Amniotic stem cell (primary cell): Measurements from ENCODE around the gene FOXD2.

Experiments used
- DNase-seq: peaks from one replicate; lab custom pipeline; 2025; lab: John Stamatoyannopoulos, UW

FOXD2 gene

DNA sequence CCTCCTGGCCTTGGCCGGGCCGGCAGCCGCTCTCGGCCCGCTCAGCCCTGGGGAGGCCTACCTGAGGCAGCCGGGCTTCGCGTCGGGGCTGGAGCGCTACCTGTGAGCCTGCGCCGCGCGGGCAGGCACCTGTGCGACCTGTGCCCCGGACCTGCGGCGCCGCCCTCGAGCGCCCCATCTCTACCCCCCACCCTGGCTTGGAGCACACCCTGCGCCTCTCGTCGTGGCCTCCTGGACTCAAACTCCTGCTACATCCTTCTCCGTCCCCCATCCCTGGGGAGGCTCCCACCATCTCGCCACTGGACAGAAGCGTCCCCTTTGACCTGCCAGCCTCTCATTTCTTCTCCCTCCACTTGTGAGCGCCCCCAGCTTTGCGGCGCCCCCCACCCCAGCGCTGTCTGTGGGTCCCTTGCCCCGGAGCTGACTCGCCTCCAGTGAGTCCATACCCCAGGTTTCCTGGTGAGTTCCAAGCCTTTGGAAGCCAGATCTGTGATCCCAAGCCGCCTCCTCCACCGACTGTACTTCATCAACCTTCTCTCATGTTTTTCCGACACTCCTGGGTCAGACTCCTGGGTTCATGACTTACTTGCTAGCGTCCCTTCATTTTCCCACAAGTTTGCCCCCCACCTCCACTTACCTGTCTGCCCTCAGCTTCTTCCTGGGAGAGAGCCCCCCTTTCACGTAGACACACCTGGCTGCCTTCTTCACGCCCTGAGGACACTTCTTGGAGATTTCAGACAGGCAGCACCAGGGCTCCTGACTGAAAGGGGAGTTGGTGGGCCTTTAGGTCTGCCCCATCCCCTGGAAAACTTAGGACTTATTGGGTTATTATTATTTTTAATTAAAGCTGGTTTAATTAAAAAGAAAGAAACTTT lies 20.4 kb upstream of the FOXD2 start:
- no peak for DNase-seq

DNA sequence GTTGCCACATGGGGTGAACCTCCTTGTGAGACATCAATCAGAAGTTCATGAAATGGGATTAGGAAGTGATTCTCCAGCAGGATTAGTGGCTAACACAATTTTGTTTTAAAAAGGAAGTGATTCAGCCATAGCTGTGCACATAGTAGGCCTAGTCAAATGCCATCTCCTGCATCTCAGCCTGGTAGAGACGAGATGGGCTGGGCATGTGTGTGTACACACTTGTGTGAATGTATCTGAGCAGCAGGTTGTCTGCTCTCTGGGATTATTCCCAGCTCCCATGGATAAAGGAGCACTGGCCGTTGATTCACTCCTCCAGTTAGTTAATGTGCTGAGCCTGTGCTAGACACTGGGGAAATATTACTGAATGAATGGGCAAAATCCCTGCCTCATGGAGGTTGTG lies 19.7 kb upstream of the FOXD2 start:
- DNase-seq: no peak

DNA sequence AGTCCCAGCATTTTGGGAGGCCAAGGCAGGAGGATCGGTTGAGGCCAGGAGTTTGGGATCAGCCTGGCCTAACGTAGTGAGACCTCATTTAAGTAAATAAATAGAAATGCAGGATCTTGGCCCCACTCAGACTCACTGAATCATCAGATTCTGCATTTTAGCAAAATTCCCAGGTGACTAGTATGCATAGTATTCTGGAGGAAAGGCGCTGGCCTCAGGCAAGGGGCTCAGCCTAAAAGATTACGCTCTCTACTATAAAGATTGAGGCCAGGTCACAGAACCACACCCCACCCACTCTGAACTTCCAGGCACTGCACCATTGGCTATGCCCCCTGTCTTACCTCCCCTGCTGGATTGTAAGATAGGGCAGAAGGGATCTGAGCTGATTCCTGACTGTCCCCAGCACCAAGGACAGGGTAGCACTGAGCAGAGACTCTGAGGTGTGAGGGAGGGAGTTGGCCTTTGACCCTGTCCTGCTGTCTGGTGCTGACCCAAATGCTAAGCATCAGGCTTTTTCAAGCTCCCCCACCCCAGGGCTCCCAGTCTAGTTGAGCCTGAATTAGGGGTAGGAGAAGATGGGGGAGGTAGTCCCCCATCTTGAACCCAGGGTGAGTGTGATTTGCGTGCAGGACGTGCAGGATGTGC lies 19.0 kb upstream of the FOXD2 start:
- DNase-seq: no peak

DNA sequence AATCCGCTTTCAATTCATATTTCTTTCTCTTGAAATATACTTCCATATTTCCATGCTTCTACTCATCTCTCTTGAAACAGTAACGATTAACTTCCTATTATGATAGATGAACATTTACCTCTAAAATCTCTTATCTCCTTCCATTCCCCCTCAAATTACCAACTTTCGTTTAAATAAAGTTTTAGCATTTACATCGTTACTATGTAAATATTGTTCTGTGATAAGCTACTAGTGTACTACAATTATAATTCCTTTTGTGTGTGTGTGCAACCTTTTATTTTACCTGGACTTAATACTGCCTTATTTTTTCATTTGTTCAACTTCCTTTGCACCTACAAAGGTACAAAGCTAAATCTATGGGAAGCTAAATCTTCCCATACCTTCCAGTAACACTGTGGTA lies 17.3 kb upstream of the FOXD2 start:
- no peak for DNase-seq

DNA sequence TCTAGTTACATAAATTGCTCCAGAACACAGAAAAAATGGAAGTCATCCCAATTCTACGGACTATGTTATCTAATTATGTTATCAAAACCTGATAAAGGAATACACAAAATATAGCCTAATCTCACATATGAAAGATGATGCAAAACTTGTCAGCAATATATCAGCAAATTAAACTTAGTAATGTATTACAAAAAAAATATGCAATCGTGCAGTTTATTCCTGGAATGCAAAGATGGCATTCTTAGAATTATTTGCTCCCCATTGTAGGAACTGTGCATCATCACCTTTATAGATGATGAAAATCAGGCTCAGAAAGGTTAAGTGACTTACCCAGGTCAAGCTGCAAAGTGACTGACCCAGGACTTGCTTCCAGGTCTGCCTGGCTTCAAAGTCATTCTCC lies 14.0 kb upstream of the FOXD2 start:
- DNase-seq: no peak

DNA sequence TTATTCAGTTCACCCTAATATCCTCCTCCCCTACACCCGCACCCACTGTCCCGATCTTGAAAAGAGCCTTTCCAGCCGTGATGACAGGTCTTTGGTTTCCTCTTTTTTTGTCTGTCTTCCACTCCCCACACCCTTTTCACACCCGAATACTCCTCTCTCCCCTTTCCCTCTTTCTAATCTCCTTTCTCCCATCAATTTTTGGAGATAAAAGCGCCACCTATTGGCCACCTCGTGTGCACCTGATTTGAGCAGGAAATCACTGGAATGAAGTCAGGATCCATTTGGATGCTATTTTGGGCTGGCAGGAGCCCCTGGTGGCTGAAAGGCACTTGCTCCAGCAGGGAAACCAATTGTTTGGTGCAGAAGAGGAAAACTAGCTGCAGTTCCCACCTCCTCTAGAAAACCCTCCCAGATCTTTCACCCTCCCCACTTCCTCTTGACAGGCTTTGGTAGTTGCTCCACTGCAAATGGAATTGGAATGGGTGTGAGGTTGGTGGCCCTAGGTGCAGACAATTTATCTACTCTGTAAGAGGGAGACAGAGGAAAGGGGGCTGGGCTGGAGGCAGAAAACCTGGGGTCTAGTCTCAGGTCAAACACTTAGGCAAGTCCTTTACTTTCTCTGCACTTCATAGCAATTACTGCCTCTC lies 13.4 kb upstream of the FOXD2 start:
- DNase-seq: peak; percentile 27

DNA sequence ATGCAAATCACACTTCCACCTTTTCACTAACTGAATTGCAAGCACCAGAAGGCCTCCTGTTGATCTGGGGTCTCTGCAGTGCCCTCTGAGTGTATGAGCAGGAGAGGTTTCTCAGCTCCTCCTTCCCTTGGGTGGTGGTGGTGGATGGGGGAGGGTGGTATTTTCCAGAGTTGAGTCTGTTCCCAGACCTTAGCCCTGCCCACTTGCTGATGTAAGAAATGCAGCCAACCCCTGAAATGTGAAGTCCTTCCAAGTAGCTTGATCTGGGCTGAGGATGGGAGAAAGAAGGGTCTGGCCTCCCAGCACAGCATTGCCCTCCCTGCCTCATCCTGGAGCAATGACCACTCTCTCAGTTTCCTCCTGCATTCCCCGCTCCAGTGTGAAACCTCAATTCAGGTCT lies 6.3 kb upstream of the FOXD2 start:
- no peak for DNase-seq

DNA sequence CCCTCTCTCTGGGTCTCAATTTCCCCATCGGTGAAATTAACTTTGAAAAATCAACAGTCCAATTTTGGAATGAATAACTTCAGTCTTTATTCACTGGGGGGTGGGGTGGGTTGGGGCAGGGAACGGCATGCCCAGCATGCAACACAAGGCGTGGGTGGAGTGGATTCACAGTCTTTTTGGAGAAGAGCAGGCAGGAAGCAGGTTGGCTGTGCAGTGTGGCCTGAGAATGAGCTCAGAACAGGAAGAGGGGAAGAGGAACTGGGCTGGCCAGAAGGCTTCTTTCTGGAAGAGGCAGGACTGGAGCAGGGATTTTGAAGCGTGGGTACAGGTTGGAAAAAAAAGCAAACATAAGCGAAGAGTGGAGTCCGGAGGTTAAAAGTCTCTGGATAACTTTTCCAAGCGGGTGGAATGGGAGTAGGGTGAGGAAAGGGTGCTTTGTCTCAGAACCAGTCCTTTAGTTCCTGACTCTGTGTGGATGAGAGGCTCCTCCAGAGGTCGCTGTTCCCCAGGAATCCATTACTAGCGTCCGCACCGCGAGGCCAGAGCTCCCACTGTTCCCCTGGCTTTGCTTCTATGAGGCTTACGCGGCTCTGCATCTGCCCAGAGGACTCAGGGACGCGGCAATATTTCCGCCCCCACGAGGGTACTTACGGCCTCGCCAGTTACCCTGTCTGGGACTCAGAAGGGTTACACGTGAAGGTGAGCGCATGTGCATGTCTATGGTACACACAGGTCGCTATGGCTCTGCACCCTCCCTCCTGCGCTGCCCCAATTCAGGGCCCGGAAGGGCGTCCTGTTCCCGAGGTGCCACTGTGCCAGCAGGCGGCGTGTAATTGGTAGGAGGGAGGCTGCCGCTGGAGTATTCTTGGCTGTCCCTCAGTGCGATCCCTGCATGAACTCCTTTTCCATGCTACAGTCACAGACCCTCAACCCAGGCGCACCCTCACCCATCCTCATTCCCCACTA lies 5.5 kb upstream of the FOXD2 start:
- peak; percentile 21 for DNase-seq

DNA sequence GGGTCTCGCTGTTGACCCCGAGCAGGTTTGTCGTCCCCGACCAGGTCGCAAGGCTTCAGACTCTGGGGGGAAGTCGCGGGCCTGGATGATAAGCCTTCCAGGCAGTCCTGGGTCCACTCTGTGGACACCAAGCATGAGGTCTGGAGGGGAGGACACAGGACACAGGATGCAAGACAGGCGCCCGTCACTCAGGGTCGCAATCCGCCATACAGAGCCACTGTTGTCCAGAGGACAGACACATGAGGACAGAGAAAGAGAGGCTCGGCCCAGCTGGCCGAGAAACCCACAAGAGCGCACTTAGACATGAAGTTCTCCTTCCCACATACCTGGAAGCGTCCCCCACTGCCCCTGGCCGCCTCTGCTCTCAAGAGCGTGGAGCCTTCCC lies 4.8 kb upstream of the FOXD2 start:
- no peak for DNase-seq

DNA sequence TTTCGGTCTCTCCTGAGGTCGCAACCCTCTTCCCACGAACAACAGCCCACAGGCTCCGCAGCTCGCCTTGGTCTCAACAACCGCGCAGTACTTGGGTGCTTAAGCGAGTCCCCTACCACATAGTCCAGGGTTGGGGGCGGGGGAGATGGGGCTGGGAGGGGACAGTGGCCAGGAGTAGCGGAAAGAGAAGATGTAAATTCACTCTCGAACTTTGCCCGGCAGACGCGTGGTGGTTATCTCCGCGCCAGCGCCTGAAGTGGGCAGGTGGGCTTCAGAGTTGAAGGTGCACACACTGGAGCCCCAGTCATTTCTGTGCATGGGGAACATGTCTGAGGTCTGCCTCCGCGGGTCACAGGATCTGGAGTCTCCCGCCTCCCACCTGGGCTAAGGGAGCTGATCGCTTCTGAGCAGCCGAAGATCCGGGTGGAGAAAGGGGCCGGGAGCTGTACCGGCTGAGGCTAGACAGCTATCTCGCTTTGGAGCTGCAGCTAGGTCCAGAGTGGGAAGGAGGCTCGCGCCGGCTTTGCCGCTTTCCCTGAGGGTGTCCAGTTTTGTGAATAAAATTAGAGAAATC lies 4.3 kb upstream of the FOXD2 start:
- no peak for DNase-seq

DNA sequence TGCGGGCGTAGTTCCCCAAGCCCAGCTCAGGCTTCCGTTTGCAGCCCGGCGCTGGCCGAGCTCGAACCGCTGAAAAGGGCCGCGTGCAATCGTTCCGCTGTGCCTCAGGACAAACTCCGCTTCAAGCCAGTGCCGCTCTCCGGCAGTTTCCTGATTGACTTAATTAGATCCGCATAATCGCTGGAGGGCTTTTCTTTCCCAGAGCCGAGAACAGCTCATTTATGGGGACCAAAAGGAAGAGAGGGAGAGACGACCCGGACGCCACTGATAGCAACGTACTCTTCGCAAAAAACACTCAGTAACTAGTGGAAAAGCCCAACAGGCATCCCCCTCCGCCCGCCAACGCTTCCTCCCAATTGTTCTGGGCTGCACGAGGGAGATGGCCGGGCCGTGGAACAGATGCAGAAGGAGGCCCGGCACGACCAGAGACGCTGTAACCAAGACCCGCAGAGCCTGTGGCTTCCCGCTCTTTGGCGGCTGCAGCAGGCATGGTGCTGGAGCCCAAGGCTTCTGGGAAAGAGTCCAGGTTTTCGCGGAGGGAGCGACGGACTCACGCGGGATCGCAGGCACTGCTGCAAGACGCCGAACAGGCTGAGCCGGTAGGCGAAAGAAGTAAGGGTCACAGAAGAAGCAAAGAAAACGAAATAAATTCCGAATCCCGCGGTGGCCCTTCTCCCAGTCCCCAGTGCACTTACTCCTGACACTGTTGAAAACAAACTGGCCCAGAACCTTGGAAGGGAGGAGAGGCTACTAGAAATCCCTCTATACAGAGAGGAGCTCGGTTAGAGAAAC lies 3.6 kb upstream of the FOXD2 start:
- no peak for DNase-seq

DNA sequence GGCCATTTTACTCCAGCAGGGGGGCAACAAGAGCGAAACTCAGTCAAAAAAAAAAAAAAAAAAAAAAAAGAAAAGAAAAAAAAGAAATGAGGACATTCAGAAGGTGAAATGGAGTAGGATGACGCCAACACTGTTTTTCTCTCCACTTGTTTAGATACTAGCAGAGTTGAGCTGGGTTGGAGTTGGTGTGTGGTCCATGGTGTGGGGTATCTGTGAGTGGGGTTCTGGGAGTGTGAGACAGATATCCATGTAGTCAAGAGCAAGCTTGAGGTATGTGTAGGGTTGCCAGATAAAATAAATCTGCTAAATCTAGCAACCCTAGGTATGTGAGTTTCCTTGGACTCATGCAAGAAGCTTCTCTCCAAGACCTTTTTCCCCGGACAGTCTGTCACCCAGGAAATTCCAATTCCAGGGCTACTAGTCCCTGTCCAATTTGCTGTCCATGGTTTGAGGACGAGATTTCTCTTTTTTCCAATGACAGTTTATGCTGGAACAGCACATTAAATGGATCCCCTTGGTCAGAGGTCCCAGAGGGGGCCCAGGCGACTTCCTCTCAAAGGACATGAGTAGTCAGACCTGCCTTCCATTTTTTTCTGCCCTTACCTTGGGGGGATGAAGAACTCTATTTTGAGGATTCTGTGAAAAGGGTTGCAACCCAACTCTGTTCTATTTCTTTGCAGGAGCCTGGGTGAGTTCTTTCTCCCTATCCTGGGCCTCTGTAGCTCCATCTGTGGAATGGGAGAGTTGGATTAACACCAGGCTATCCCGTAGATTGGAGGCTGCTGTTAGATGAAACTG lies 2.1 kb upstream of the FOXD2 start:
- no peak for DNase-seq

DNA sequence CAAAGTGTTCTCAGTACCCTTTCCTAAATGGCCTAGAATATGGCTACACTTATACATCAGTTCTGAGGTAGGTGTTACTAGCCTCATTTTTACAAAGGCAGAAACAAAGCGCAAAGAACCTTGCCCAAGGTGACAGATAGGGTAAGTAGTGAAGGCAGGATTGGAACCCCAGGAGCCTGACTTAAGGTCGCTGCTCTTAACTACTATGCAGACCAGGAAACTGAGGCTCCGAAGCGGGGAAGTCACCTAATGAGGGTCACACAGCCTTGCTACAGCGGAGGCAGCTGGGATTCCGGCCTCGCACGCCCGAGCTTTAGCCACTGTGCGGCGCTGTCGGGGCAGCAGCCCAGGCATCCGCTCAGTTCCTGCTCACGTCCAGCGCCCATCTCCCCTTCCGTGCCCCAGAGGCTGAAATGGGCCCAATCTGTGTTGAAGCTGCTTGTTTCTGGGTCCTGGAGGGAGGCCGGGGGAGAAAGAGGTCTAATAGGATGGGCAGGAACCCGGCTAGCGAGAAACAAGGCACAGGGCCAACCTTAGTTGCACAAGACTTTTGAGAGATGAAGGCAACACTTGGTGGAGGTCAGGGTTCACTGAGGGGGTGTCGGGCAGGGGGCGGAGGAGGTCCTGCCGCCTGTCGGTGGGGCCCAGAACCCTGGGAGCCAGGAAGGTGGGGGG lies 1.4 kb upstream of the FOXD2 start:
- DNase-seq: peak; percentile 23

DNA sequence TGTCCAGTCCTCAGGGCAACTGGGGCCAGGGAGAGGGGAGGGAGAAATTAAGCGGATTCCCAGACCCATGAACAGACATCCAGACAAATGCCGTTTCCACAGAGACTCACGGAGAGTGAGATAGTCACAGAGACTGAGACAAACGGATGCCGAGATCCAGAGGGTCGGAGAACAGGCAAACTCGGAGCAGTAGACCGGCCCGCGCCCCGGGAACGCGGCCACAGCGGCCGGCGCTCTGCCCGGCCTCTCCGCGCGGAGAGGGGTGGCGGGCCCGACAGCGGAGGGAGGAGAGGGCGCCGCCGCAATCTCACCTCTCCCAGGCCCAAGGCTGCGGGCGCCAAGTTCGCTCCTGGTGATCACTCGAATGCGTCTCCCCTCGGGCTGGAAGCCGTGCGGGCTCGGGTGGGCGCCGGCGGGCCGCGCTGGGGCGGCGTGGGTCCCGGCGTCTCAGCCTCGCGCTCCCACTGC lies 831 bp upstream of the FOXD2 start:
- DNase-seq: no peak

DNA sequence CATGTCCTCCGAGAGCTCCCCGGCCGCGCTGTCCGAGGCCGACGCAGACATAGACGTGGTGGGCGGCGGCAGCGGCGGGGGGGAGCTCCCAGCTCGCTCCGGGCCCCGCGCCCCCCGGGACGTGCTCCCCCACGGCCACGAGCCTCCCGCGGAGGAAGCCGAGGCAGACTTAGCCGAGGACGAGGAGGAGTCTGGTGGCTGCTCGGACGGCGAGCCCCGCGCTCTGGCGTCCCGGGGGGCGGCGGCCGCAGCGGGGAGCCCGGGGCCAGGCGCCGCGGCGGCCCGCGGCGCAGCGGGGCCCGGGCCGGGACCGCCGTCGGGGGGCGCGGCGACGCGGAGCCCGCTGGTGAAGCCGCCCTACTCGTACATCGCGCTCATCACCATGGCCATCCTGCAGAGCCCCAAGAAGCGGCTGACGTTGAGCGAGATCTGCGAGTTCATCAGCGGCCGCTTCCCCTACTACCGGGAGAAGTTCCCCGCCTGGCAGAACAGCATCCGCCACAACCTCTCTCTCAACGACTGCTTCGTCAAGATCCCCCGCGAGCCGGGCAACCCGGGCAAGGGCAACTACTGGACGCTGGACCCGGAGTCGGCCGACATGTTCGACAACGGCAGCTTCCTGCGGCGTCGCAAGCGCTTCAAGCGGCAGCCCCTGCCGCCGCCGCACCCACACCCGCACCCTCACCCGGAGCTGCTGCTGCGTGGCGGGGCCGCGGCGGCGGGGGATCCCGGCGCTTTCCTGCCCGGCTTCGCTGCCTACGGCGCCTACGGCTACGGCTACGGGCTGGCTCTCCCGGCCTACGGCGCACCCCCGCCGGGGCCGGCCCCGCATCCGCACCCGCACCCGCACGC lies 547 bp downstream of the FOXD2 start:
- no peak for DNase-seq

DNA sequence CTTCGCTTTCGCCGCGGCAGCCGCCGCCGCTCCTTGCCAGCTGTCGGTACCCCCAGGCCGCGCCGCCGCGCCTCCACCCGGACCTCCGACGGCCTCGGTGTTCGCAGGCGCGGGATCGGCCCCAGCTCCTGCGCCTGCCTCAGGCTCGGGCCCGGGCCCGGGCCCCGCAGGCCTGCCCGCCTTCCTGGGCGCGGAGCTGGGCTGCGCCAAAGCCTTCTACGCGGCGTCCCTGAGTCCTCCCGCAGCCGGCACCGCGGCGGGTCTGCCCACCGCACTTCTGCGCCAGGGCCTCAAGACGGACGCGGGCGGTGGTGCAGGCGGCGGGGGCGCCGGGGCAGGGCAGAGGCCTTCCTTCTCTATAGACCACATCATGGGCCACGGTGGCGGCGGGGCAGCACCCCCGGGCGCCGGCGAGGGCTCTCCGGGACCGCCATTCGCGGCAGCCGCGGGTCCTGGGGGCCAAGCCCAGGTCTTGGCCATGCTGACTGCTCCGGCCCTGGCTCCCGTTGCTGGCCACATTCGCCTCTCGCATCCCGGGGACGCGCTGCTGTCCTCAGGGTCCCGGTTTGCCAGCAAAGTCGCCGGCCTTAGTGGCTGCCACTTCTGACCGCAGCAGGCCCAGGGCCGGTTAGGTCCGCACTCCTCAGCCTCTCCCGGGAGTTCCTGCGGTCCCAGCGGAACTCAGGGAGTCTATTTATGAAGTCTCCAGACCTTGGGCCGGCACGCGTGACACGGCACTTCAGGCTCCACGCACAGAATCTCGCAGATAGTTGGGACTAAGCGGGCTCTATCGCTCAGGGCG lies 1.4 kb downstream of the FOXD2 start:
- DNase-seq: no peak

DNA sequence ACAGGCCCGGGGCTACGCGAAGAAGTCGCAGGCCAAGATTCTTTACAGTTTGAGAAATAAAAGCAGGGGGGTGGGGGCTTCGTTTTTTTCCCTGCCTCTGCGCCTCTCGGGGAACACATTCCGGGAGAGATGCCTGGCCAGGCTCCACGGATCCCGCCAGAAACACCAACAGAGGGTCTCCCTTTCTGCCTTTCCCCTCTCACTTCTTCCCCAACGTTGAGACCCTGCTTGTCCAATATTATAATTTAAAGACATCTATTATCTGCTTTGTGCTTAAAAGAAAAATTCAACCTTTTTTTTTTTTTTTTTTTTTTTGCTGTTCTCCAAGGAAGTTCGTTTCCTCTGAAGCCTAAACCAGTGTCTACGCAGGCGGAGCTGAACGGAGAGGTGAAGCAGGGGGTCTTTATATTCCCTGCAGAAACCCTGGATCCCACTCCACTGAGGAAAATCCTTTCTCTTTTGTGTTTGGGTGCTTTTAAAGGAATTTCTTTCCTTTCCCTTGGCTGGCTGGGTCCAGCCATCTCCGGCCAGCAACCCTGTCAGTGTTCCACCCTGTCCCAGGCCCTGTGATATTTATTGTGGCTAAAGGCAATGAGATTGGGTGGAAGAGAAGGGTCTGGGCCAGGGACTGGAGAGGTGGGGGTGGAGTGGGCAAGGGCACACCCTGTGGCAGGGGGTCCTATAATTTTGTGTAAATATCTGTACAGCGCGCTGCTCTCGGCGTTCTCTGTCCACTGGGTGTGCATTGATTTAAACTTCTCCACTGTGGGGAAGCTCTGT lies 2.2 kb downstream of the FOXD2 start:
- DNase-seq: no peak
